HG02623 (cell line): ENCODE measurements around the gene ATAT1.

Experiments used
- ATAC-seq: cut with Tn5 transposase; IDR thresholded peaks from one replicate; pipeline ENCODE4 v1.9.1; 2021; ENCODE audit warnings: moderate library complexity; ENCODE audit not compliant: unreplicated experiment

Gene ATAT1

GRCh38 chr6:30612687-30613248, 13.9 kb upstream of the ATAT1 start:
- ATAC-seq = no peak

DNA sequence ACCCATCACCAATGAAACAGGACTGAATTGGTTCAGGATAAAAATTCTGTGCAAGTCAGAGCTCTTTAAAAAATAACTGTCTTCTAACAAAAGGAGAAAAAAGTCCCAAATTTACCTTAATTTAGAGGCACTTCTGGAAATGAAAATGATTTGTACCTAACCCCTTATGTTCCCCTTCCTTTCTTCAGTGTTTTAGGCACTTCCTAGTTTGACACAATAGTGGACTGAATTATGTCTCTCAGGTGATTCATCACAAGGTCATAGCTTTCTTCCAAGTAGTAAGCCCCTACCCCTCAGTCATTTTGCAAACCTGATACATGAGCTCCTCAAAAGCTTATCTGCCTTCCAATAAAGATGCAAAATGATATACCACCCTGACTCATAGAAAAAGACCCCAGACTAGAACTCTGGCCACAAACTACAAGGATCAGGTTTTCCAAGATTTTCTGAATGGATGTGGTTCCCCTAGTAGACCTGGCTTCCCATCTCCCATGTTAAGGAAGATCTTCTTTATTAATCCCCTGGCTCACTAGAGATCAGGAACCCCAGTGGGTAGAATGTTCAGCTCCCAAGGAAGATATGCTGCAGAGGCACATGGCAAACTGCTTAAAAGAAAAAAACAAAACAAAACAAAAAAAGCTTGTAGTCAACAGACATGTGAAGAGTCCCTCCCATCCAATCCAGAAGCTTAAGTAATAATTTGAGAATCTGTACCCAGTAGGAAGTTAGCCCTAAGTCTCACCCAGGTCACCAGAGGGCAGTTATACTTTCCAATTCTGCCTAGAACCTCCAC, 13.2 kb upstream of the ATAT1 start:
- no peak for ATAC-seq

GRCh38 chr6:30614044-30614842, 12.4 kb upstream of the ATAT1 start:
- ATAC-seq = no peak

DNA sequence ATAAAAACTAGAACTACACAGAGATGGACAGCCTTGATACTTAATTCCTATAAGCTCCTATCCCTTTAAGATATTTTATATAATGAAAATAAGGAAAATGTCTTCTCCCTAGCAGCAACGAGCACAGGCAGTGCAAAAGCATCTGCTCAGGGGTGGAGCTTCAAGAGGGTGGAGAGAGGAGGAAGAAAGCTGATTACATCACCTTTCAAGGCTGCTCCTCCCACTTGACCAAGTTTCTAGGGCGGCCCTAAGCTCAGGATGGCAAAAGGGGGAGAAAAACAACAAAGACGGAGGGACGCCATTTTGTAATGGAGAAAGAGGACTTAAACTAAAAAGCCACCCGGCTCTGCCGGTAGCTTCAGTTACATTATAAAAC, 11.8 kb upstream of the ATAT1 start:
- ATAC-seq = no peak

DNA sequence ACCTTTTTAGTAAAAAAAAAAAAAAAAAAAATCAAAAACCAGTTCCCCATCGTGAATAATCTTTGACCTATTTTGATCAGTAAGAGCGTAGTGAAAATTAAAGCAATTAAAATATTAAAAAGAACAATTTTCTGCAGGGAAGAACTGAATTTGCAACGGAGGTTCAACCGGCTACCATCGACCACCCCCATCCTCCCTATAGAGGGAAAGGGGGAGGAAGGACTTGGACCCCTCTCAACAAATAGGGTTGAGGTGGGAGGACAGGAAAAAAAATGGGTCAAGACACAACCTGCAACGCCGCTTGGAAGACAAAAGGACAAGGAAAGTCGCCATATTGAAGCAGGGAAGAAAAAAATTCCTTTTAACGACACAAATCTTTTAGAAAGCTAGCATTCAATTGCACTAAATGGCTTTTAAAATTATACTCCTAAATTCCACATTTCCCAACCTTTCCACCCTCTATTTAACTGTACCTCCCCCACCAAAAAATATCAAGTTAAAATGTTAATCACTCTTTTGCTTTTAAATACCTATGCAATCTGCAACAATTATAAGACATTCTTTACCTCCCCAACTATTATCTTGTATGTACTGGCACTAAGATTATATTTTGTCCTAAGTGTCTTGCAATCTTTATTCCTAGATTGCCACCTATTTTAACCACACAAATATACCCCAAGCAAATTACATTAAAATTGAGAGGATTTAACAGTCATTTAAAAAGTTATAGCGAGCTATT, 11.3 kb upstream of the ATAT1 start:
- no peak for ATAC-seq

- no peak for ATAC-seq
Measured at GRCh38 chr6:30615958-30616810, 10.5 kb upstream of the ATAT1 start.

DNA sequence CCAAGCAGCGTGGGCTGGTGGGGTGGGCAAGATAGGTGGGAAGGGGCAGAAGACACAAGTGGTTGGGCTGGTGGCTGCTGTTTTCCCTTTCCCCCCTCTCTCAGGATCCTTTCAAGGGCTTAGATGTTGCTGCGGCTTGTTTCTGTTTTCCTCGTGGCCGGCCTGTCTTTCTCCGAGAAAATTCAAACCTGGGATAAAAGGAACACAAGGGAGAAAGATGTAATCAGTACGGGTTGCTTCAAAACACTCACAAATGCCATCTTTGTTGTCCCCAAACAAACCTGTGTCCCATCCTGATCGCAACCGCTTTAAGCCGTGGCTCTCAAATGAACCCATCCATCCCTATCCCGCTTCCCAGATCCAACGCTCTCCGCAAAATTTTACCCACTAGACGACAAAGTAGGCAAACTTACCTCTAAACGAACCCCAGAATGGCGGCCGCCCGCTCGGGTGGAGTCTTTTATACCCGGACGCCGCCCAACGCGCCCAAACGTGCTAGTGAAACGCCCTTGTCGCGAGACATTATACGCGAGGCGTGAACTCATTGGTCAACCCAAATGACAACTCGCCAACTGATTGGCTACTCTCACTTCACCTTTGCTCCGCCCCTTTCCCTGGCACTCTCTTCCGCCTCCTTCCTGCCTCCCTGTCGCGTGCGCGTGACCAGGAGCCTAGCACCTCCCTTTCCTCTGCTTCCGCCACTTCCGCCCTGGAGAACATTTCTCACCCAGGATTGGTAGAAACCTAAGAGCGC, 9.7 kb upstream of the ATAT1 start, which contains the start of gene PPP1R10:
TSS of gene PPP1R10 (minus strand) at position 433 of the 754 bp plus-strand sequence. CDS start 7,299 bp downstream, outside the sequence.
- ATAC-seq = peak; percentile 84

DNA sequence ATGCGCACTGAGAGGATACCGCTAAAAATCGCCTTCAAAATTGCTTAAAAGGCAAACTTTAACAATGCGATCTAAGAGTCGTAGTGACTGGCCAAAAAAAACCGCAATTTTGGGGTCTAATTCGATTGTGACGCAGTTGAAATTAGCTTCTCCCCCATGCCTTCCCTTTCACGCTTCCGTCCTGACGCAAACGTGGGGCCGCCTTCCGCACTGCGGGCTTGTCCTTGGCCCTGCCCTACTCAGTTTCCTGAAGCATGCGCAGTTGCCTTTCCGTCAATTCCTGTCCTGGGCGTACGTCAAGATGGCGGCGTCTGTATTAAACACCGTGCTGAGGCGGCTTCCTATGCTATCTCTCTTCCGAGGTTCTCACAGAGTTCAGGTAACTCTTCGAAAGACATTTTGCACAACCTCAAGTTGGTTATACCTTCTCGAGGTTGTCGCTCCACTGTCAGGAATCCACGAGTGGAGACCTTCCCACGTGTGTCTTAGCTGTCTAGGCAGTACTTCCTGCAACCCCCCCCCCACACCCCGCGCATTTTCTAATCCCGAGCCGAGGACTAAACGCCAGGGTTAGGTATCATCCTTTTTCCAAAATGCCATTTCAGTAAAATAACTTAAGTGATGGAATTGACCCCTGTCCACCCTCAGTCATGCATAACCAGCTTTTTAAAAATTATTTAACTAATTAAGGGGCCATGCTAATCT, 9.0 kb upstream of the ATAT1 start, which contains the start of gene MRPS18B:
TSS of gene MRPS18B (plus strand) at position 276 of the 705 bp plus-strand sequence. CDS start at position 302, 26 bp downstream.
- ATAC-seq = peak; percentile 59

DNA sequence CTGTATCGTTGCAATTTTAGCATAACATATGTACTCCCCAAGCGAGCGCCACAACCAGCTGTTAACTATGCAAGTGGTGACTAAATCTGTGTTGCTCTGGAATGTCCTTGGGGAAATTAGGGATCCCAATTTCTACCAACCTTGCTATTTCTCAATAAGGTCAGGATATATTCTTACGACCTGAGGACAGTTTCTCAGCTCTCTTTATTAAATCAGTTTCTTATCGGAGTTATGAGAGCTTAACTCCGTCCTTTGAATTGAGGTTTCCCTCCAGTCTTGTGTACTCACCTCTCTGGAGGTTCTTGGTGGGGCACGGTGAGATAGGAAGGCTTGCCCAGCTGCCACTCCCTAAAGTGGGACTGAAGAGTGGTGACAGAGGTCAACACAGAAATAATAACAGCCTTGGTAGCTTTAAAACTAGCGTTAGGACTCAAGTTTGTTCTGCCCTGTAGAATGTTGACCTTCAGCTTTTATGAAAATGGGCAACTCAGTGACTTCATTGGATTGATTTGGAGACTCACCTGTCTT, 8.3 kb upstream of the ATAT1 start:
- ATAC-seq = no peak

- ATAC-seq = no peak
Measured at GRCh38 chr6:30619561-30619960, 7.1 kb upstream of the ATAT1 start.

DNA sequence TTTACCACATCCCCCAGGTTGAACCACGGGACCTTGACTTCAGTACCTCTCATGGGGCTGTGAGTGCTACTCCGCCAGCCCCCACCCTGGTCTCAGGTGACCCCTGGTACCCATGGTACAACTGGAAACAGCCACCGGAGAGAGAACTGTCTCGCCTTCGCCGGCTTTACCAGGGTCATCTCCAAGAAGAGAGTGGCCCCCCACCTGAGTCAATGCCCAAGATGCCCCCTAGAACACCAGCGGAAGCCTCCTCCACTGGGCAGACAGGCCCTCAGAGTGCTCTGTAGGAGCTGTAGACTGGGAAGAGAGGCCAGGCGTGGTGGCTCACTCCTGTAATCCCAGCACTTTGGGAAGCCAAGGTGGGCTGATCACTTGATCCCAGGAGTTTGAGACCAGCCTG, 1.2 kb upstream of the ATAT1 start:
- ATAC-seq = no peak

GRCh38 chr6:30635834-30636233, 9.2 kb downstream of the ATAT1 start:
- ATAC-seq = no peak

DNA sequence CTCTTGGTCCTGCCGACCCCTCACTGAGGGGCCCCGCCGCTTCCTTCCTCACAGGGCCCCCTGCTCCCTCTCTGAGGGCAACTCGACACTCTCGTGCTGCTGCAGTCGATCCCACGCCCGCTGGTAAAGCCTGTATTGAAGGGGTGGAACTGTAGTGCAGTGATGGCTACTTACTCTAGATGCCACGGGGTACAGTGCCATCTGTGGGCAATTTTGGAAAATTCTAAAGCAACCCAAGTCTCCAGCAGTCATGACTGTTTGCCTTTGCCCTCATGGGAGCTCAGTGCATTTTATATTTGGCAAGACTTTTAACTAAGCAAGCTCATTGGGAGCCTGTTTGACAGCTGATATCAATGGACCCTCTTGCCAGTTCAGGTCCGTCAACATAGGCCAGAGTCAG, 13.8 kb downstream of the ATAT1 start:
- ATAC-seq = no peak

- no peak for ATAC-seq
Measured at GRCh38 chr6:30641048-30641447, 14.4 kb downstream of the ATAT1 start.

- no peak for ATAC-seq
Measured at GRCh38 chr6:30643656-30644055, 17.0 kb downstream of the ATAT1 start.

DNA sequence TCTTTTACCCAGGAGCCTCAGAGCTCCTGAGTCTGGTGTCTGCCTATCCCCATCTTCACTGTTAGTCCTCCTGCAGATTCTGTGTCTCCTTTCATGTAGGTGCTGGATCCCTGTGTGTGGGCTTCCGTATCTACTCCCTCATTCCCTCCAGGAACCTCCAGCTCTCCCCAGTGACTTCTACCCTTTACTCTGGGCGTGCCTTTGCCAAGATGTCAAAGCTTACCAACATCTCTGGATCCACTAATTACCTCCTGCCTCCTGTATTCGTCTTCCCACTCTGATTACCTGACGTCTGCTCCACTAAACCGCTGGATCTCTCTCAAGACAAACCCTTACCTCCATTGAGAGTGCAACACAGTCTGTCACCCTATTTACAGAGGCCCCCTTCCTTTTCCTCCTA, 18.1 kb downstream of the ATAT1 start:
- no peak for ATAC-seq

DNA sequence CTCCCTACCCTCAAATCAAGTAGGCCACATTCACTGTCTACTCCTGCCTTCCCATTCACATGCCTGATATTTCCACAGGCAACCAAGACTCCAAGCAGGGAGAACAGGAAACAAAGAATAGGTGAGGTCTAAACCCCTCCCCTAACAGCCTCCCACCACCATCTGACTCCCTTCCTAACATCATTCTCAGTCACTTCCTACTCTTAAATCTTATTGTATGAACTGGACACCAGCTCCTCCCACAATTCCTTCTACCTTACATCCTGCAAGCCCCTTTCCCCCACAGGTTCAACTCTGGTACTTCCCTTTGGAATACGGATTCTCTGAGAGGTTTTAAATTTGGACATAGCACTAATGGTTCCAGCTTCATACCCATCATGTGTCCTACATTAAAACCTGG, 19.3 kb downstream of the ATAT1 start:
- ATAC-seq = no peak

DNA sequence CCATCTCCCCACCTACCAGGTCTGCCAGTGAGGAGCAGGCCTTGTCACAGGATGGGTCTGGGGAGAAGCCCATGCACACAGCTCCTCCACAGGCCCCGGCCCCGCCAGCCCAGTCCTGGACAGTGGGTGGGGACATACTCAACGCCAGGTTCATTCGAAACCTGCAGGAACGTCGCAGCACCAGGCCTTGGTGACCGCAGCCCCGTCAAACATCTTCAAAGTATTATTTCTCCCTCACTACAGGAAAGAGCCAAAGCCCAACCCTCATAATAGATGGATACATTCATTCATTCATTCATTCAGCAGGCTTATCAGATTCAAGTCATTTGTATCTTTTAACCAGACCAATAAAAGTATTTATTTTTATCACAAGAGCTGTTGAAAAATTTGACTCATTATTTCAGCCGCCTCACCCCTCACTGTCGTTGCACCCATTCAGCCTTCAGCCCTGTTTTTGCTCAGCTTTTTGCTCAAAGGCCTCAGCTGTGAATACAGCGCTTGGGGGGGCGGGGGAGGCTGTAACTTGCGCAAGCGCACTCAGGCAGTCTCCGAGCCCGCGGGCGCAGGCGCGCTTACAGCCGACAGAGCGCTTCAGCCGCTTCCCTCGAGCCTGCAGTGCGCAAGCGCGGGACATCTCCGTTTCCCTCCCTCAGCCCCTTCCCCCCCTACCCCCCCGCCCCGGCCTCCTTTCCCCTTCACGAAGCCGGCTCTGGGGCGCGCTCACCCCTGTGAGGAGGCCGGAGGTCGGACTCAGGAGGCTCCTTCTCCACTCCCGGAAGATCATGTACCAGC, 20.0 kb downstream of the ATAT1 start, which contains the start of gene C6orf136:
TSS of gene C6orf136 (plus strand) at position 684 of the 792 bp plus-strand sequence. CDS start at position 783, 99 bp downstream.
- ATAC-seq = peak; percentile 56
